Renal cortical epithelial cell (primary cell): ENCODE measurements around the gene FBLN5. TPM values are rescaled to one million over a fixed set of nuclear protein-coding genes. Genes with fewer than 3 reads are reported as not detected.

Experiments used
- total RNA-seq: library from RNA; depleted of rRNA; stranded (reverse); fragments of >200 nt; gene quantifications from 2 replicates; pipeline ENCODE4 v1.2.3, GENCODE V29; 2014

The FBLN5 gene
- total RNA-seq, 1 donor from 2014 or later = 3.0 TPM

Other genes with a start within 250 kb of the FBLN5 start
- 0.17 and 0.60 TPM in 2 replicates for gene CATSPERB, start 215.6 kb downstream of the FBLN5 start, total RNA-seq
- 4.6 and 18.4 TPM in 2 replicates for gene TC2N, start 80.2 kb downstream of the FBLN5 start, total RNA-seq
- 28.3 and 68.6 TPM in 2 replicates for gene TRIP11, start 92.4 kb upstream of the FBLN5 start, total RNA-seq
- gene ATXN3, start 158.9 kb upstream of the FBLN5 start, total RNA-seq = 55.6 and 81.6 TPM in 2 replicates
- 88.6 and 243 TPM in 2 replicates for gene NDUFB1, start 174.0 kb upstream of the FBLN5 start, total RNA-seq
- 59.7 and 65.0 TPM in 2 replicates for gene CPSF2, start 174.3 kb upstream of the FBLN5 start, total RNA-seq